OCI-LY3 (cell line): ENCODE measurements around the gene MAN1A1.

ENCODE experiments used
- H2AFZ ChIP-seq: fragments of 200-600, 300-600 bp; shearing (Covaris generic); 2 replicates; pipeline ENCODE4 v1.6.0; 2014; ENCODE audit warnings: antibody characterized with exemption, low read depth, low read length
- H3K27ac ChIP-seq: fragments of 200-600, 300-600 bp; sonication (generic); 2 replicates; pipeline ENCODE4 v1.5.1; 2014; ENCODE audit warnings: mild to moderate bottlenecking, low read length, moderate library complexity, mixed read lengths
- H3K27me3 ChIP-seq: fragments of 200-600, 300-600 bp; sonication (generic); 2 replicates; pipeline ENCODE4 v1.6.1; 2014; ENCODE audit warnings: low read depth, low read length, mixed read lengths
- H3K36me3 ChIP-seq: fragments of 200-600, 300-600 bp; sonication (generic); replicated peaks from 2 replicates; pipeline ENCODE3; 2014; ENCODE audit warnings: low read depth, low read length, mixed read lengths
- H3K4me1 ChIP-seq: fragments of 300-600, 200-600 bp; sonication (generic); 2 replicates; pipeline ENCODE4 v1.6.1; 2014; ENCODE audit warnings: low read length, mixed read lengths
- H3K4me2 ChIP-seq: fragments of 200-600, 300-600 bp; sonication (generic); 2 replicates; pipeline ENCODE4 v1.6.1; 2014; ENCODE audit warnings: low read length, mixed read lengths
- H3K4me3 ChIP-seq: fragments of 300-600, 200-600 bp; sonication (generic); 2 replicates; pipeline ENCODE4 v1.5.1; 2014; ENCODE audit warnings: antibody characterized with exemption, mild to moderate bottlenecking, low read length, moderate library complexity
- H3K79me2 ChIP-seq: fragments of 300-600, 200-600 bp; shearing (Covaris generic); 2 replicates; pipeline ENCODE4 v1.6.1; 2014; ENCODE audit warnings: mild to moderate bottlenecking, low read length, mixed read lengths
- H3K9ac ChIP-seq: fragments of 300-600, 200-600 bp; shearing (Covaris generic); 2 replicates; pipeline ENCODE4 v1.6.0; 2014; ENCODE audit warnings: mild to moderate bottlenecking, low read length, moderate library complexity
- H3K9me3 ChIP-seq: fragments of 200-600, 300-600 bp; shearing (Covaris generic); 2 replicates; pipeline ENCODE4 v1.6.1; 2014; ENCODE audit warnings: low read length, mixed read lengths; ENCODE audit not compliant: insufficient read depth
- H4K20me1 ChIP-seq: fragments of 200-600, 300-600 bp; sonication (generic); 2 replicates; pipeline ENCODE4 v1.6.1; 2016; ENCODE audit warnings: low read length, mixed read lengths; ENCODE audit not compliant: insufficient read depth
- CTCF ChIP-seq: fragments of 200-600, 300-600 bp; sonication (generic); IDR thresholded peaks from 2 replicates; pipeline ENCODE4 v1.5.1; 2014; ENCODE audit warnings: antibody characterized with exemption, low read length, low read depth
- EZH2phosphoT487 ChIP-seq: fragments of 200-600 bp; shearing (Covaris generic); IDR thresholded peaks from 2 replicates; pipeline ENCODE4 v1.6.1; 2018; ENCODE audit warnings: antibody characterized with exemption, mixed run types, low read depth

Gene MAN1A1

GRCh38 chr6:119152187-119152586 is 197.4 kb downstream of the MAN1A1 start:
- Histone ChIP-seq H3K9ac (no peak overlapping the region), H3K4me1 (peaks cover 12% of the 10 kb centered on the region), H3K9me3 (no peaks in the 10 kb centered on the region), H3K79me2 (no peaks in the 10 kb centered on the region), H3K4me3 (no peak overlapping the region), H3K27ac (no peak overlapping the region), H3K4me2 (no peak overlapping the region), H2AFZ (no peak overlapping the region), H3K27me3 (peaks cover 5% of the 10 kb centered on the region; the same call in 1 of the 2 replicates), H4K20me1 (no peaks in the 10 kb centered on the region), H3K36me3 (no peaks in the 10 kb centered on the region)
- TF ChIP-seq CTCF (no peak), EZH2phosphoT487 (no peak)

GRCh38 chr6:119148825-119149525 is 200.6 kb downstream of the MAN1A1 start:
- Histone ChIP-seq H4K20me1 (no peaks in the 10 kb centered on the region), H2AFZ (no peak overlapping the region), H3K27ac (no peak overlapping the region), H3K36me3 (no peaks in the 10 kb centered on the region), H3K27me3 (peaks cover 5% of the 10 kb centered on the region; the same call in 1 of the 2 replicates), H3K4me3 (no peak overlapping the region), H3K9ac (no peak overlapping the region), H3K9me3 (no peaks in the 10 kb centered on the region), H3K4me1 (peaks cover 19% of the 10 kb centered on the region), H3K4me2 (no peak overlapping the region), H3K79me2 (no peaks in the 10 kb centered on the region)
- no peak for TF ChIP-seq EZH2phosphoT487
- no peak for TF ChIP-seq CTCF

GRCh38 chr6:119148098-119148824 is 201.3 kb downstream of the MAN1A1 start:
- H2AFZ ChIP-seq, result no peak overlapping the region
- H3K4me3 ChIP-seq, result no peak overlapping the region; the same call in 1 of the 2 replicates
- H3K79me2 ChIP-seq, result no peaks in the 10 kb centered on the region
- TF ChIP-seq CTCF (peak; percentile 72), EZH2phosphoT487 (no peak)
- H3K27me3 ChIP-seq, result peaks cover 5% of the 10 kb centered on the region; the same call in 1 of the 2 replicates
- H3K4me1 ChIP-seq, result peaks cover 19% of the 10 kb centered on the region
- H3K27ac ChIP-seq, result no peak overlapping the region
- H3K9me3 ChIP-seq, result no peaks in the 10 kb centered on the region
- H3K9ac ChIP-seq, result no peak overlapping the region
- no peaks in the 10 kb centered on the region for H4K20me1 ChIP-seq
- peak overlapping the region; percentile 71 for H3K4me2 ChIP-seq
- H3K36me3 ChIP-seq, result no peaks in the 10 kb centered on the region
